ENCODE data around the gene TRAPPC14.
"Not testable (repeated sequence)": the region's sequence is repeated elsewhere in the genome, so short reads cannot be mapped to it uniquely, and the experiment has no call there.

TRAPPC14 gene

GRCh38 chr7:100152937-100153666 is 5.4 kb downstream of the TRAPPC14 start:
- DNase-seq, result no peak

GRCh38 chr7:100152404-100152803 is 6.1 kb downstream of the TRAPPC14 start:
- DNase-seq, result no peak

- peak; percentile 98 for DNase-seq
Measured at GRCh38 chr7:100148559-100149328, 9.8 kb downstream of the TRAPPC14 start, which contains the start of gene LAMTOR4. TSS of gene LAMTOR4 (plus strand) at chr7:100148918. CDS start at chr7:100148973, 55 bp downstream.

GRCh38 chr7:100148225-100148558 is 10.3 kb downstream of the TRAPPC14 start:
- DNase-seq, result no peak

GRCh38 chr7:100147278-100147677 is 11.2 kb downstream of the TRAPPC14 start:
- no peak for DNase-seq

GRCh38 chr7:100146350-100146749 is 12.2 kb downstream of the TRAPPC14 start:
- DNase-seq, result not testable (repeated sequence)

GRCh38 chr7:100142461-100142860 is 16.1 kb downstream of the TRAPPC14 start:
- no peak for DNase-seq

- no peak for DNase-seq
Measured at GRCh38 chr7:100141555-100141949, 17.0 kb downstream of the TRAPPC14 start.

GRCh38 chr7:100137851-100138760 is 20.4 kb downstream of the TRAPPC14 start:
- no peak for DNase-seq

- DNase-seq, result peak; percentile 51
Measured at GRCh38 chr7:100132697-100133151, 25.8 kb downstream of the TRAPPC14 start.

- no peak for DNase-seq
Measured at GRCh38 chr7:100132126-100132525, 26.4 kb downstream of the TRAPPC14 start.

GRCh38 chr7:100130608-100131453 is 27.7 kb downstream of the TRAPPC14 start:
- DNase-seq, result peak; percentile 82

- DNase-seq, result not testable (repeated sequence)
Measured at GRCh38 chr7:100130220-100130607, 28.3 kb downstream of the TRAPPC14 start.

- DNase-seq, result no peak
Measured at GRCh38 chr7:100128637-100128963, 29.9 kb downstream of the TRAPPC14 start.

GRCh38 chr7:100127866-100128636 is 30.5 kb downstream of the TRAPPC14 start:
- no peak for DNase-seq

- DNase-seq, result peak; percentile 89
Measured at GRCh38 chr7:100126931-100127865, 31.3 kb downstream of the TRAPPC14 start, which contains the start of gene MBLAC1. TSS of gene MBLAC1 (plus strand) at chr7:100126967. CDS start at chr7:100127396, 429 bp downstream.

GRCh38 chr7:100126239-100126930 is 32.1 kb downstream of the TRAPPC14 start:
- DNase-seq, result no peak

- no peak for DNase-seq
Measured at GRCh38 chr7:100124301-100125230, 34.0 kb downstream of the TRAPPC14 start.
